ENCODE data around the gene CCNK.

Gene CCNK

GRCh38 chr14:99436247-99437180 is 44.7 kb upstream of the CCNK start:
- TF ChIP-seq TAF1 (IDR thresholded peaks at IDR 0.05; ENCODE audit: borderline replicate concordance, insufficient read depth, low read length) (no peak), FOXP2 (optimal IDR thresholded peaks at IDR 0.05; ENCODE audit: borderline replicate concordance, extremely low read depth, extremely low read length, insufficient read depth) (no peak), SIN3A (IDR thresholded peaks at IDR 0.05; ENCODE audit: borderline replicate concordance, insufficient read depth, low read length) (no peak), POLR2AphosphoS5 (IDR thresholded peaks at IDR 0.05; ENCODE audit: low read depth, low read length) (no peak), REST (IDR thresholded peaks at IDR 0.05; ENCODE audit: insufficient read depth in 1 of 2, low read depth in 2 of 2, low read length in 2 of 2) (no peak)

DNA sequence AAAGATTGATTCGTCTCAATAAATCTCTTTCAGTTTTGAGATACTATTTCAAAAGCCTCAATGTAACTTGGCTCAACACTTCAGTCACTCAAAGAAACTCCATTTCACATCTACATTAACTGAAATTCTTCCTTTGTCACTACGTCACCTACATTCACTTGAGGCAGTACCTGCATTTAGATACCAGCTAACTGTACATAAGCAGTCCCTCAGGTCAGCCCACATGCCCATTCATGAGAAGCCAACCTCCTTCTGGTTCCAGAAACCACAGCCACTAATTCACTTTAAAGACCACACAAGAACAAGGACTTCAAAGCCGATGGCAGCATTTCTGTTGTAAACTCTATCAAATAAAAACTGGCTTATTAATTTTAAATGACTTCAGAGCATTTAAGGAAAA is 43.5 kb upstream of the CCNK start:
- TF ChIP-seq POLR2AphosphoS5 (IDR thresholded peaks at IDR 0.05; ENCODE audit: low read depth, low read length) (no peak), TAF1 (IDR thresholded peaks at IDR 0.05; ENCODE audit: borderline replicate concordance, insufficient read depth, low read length) (no peak), SIN3A (IDR thresholded peaks at IDR 0.05; ENCODE audit: borderline replicate concordance, insufficient read depth, low read length) (no peak), FOXP2 (optimal IDR thresholded peaks at IDR 0.05; ENCODE audit: borderline replicate concordance, extremely low read depth, extremely low read length, insufficient read depth) (no peak), REST (IDR thresholded peaks at IDR 0.05; ENCODE audit: insufficient read depth in 1 of 2, low read depth in 2 of 2, low read length in 2 of 2) (no peak)

- TF ChIP-seq REST (IDR thresholded peaks at IDR 0.05; ENCODE audit: insufficient read depth in 1 of 2, low read depth in 2 of 2, low read length in 2 of 2) (no peak), TAF1 (IDR thresholded peaks at IDR 0.05; ENCODE audit: borderline replicate concordance, insufficient read depth, low read length) (no peak)
Measured at GRCh38 chr14:99440278-99440677, 40.9 kb upstream of the CCNK start.

- TF ChIP-seq TAF1 (IDR thresholded peaks at IDR 0.05; ENCODE audit: borderline replicate concordance, insufficient read depth, low read length) (no peak), FOXP2 (optimal IDR thresholded peaks at IDR 0.05; ENCODE audit: borderline replicate concordance, extremely low read depth, extremely low read length, insufficient read depth) (no peak), POLR2AphosphoS5 (IDR thresholded peaks at IDR 0.05; ENCODE audit: low read depth, low read length) (no peak), SIN3A (IDR thresholded peaks at IDR 0.05; ENCODE audit: borderline replicate concordance, insufficient read depth, low read length) (no peak)
Measured at GRCh38 chr14:99441157-99441870, 39.9 kb upstream of the CCNK start.

DNA sequence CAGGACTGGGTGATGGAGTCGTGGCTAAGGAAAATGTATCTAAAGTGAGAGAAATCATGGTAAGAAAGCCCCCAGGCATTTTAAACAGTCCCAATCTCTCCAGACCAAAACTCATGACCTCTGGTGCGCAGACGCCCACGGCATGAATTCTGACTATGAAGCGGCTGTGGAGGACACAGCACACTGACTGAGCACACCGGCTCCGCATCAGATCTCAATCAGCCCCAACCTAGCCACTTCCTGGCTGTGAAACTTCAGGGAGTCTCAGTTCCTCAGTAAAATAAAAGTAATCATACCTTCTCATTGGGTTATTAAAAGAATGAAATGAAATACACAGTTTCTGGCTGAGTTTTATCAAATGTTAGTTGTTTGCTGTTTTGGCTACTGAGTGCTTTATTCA is 39.3 kb upstream of the CCNK start:
- TF ChIP-seq REST (IDR thresholded peaks at IDR 0.05; ENCODE audit: insufficient read depth in 1 of 2, low read depth in 2 of 2, low read length in 2 of 2) (no peak), POLR2AphosphoS5 (IDR thresholded peaks at IDR 0.05; ENCODE audit: low read depth, low read length) (no peak), FOXP2 (optimal IDR thresholded peaks at IDR 0.05; ENCODE audit: borderline replicate concordance, extremely low read depth, extremely low read length, insufficient read depth) (no peak), SIN3A (IDR thresholded peaks at IDR 0.05; ENCODE audit: borderline replicate concordance, insufficient read depth, low read length) (no peak), TAF1 (IDR thresholded peaks at IDR 0.05; ENCODE audit: borderline replicate concordance, insufficient read depth, low read length) (no peak)

Data from PFSK-1 (cell line).